Hepatocyte (in vitro differentiated cells): Measurements from ENCODE around the gene EEPD1. TPM values are rescaled to one million over a fixed set of nuclear protein-coding genes. Genes with fewer than 3 reads are reported as not detected.

Experiments
- DNase-seq: peaks from one replicate; pipeline ENCODE4 v3.0.0-alpha.2; 2016; ENCODE audit warnings: low spot score
- H2AFZ ChIP-seq: fragments of 200-600 bp; sonication (generic); 2 replicates; pipeline ENCODE4 v1.6.0; 2016; ENCODE audit warnings: antibody characterized with exemption, mild to moderate bottlenecking
- H3K27ac ChIP-seq: fragments of 200-600 bp; sonication (generic); 2 replicates; pipeline ENCODE4 v1.5.1; 2016; ENCODE audit warnings: mild to moderate bottlenecking
- H3K27me3 ChIP-seq: fragments of 200-600 bp; sonication (generic); 2 replicates; pipeline ENCODE4 v1.6.1; 2016
- H3K36me3 ChIP-seq: fragments of 200-600 bp; sonication (generic); replicated peaks from 2 replicates; pipeline ENCODE4 v1.5.1; 2016; ENCODE audit warnings: low read depth; ENCODE audit not compliant: insufficient read depth
- H3K4me1 ChIP-seq: fragments of 200-600 bp; sonication (generic); 2 replicates; pipeline ENCODE4 v1.5.1; 2016; ENCODE audit warnings: mild to moderate bottlenecking, moderate library complexity; ENCODE audit not compliant: insufficient read depth
- H3K4me2 ChIP-seq: fragments of 200-600 bp; sonication (generic); 2 replicates; pipeline ENCODE4 v1.6.0; 2016
- H3K4me3 ChIP-seq: fragments of 200-600 bp; sonication (generic); 2 replicates; pipeline ENCODE4 v1.5.1; 2016; ENCODE audit warnings: mild to moderate bottlenecking
- H3K79me2 ChIP-seq: fragments of 200-600 bp; sonication (generic); 2 replicates; pipeline ENCODE4 v1.6.0; 2017; ENCODE audit warnings: mild to moderate bottlenecking
- H3K9me2 ChIP-seq: fragments of 200-600 bp; sonication (generic); replicated peaks from 2 replicates; pipeline ENCODE4 v1.6.0; 2017; ENCODE audit warnings: mild to moderate bottlenecking; ENCODE audit not compliant: insufficient read depth
- H3K9me3 ChIP-seq: fragments of 200-600 bp; sonication (generic); 2 replicates; pipeline ENCODE4 v1.5.1; 2016; ENCODE audit warnings: low read depth, mild to moderate bottlenecking
- H4K20me1 ChIP-seq: fragments of 200-600 bp; sonication (generic); 2 replicates; pipeline ENCODE4 v1.6.0; 2016; ENCODE audit warnings: mild to moderate bottlenecking; ENCODE audit not compliant: insufficient read depth, poor library complexity, severe bottlenecking
- EZH2 ChIP-seq: fragments of 200-600 bp; sonication (generic); IDR thresholded peaks from 2 replicates; pipeline ENCODE4 v1.6.1; 2016; ENCODE audit warnings: antibody characterized with exemption, mild to moderate bottlenecking, borderline replicate concordance
- EZH2phosphoT487 ChIP-seq: fragments of 200-600 bp; sonication (generic); IDR thresholded peaks from one replicate; pipeline ENCODE4 v1.6.1; 2018; ENCODE audit warnings: antibody characterized with exemption, mild to moderate bottlenecking, low read depth, moderate library complexity; ENCODE audit not compliant: unreplicated experiment, severe bottlenecking
- WGBS: methylation state at CpG from one replicate; pipeline ENCODE4 v1.1.6; 2016; ENCODE audit warnings: low lambda C conversion rate; ENCODE audit errors: missing lambda C conversion rate; 5-methylcytosine and 5-hydroxymethylcytosine counted together
- polyA plus RNA-seq: library from polyadenylated mRNA; unstranded; fragments of >200 nt; fragmentation: Nextera tagmentation; extraction: Ambion mirVana; gene quantifications from 2 replicates; pipeline ENCODE4 v1.2.1, GENCODE V29; 2016
- total RNA-seq: library from RNA; depleted of rRNA; stranded (reverse); fragments of >200 nt; gene quantifications from 2 replicates; pipeline ENCODE4 v1.2.3, GENCODE V29; 2014
- TF ChIP-seq, protein P1 (sequence below): fragments of 200-600 bp; sonication (generic); IDR thresholded peaks from 2 replicates; pipeline ENCODE4 v1.5.1; 2016; ENCODE audit warnings: antibody characterized with exemption, mild to moderate bottlenecking; ENCODE audit not compliant: poor library complexity

Gene EEPD1
- total and polyA plus RNA-seq, 2 experiments from 2014 or later = 7.7 to 14.2 TPM

DNA sequence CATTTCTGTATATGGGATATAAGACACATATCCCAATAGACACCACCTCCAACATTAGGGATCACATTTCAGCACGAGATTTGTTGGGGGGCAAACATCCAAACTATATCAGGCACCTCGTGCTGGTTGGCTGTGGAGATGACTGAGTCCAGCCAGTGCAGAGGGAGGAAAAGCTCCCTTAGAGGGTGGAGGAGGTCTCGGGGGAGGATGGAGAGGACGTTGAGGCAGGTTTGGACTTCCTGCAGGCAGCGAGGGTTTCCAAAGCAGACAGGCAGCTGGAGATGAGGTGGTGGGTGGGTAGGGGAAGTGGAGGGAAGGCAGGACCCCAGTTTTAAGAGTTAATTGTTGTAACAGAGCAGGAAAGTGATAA, 56.7 kb downstream of the EEPD1 start:
- peaks cover 31% of the 10 kb centered on the region for H3K4me1 ChIP-seq
- H3K9me3 ChIP-seq = no peaks in the 10 kb centered on the region
- no peak overlapping the region for H2AFZ ChIP-seq
- H4K20me1 ChIP-seq = no peaks in the 10 kb centered on the region
- no peak overlapping the region for H3K27ac ChIP-seq
- no peaks in the 10 kb centered on the region for H3K36me3 ChIP-seq
- WGBS = 82% methylated on average over 5 of the region's 5 CpGs
- no peak overlapping the region for H3K4me2 ChIP-seq
- H3K9me2 ChIP-seq = no peaks in the 10 kb centered on the region
- no peak overlapping the region for H3K4me3 ChIP-seq
- DNase-seq = no peak
- TF ChIP-seq, protein P1, sequence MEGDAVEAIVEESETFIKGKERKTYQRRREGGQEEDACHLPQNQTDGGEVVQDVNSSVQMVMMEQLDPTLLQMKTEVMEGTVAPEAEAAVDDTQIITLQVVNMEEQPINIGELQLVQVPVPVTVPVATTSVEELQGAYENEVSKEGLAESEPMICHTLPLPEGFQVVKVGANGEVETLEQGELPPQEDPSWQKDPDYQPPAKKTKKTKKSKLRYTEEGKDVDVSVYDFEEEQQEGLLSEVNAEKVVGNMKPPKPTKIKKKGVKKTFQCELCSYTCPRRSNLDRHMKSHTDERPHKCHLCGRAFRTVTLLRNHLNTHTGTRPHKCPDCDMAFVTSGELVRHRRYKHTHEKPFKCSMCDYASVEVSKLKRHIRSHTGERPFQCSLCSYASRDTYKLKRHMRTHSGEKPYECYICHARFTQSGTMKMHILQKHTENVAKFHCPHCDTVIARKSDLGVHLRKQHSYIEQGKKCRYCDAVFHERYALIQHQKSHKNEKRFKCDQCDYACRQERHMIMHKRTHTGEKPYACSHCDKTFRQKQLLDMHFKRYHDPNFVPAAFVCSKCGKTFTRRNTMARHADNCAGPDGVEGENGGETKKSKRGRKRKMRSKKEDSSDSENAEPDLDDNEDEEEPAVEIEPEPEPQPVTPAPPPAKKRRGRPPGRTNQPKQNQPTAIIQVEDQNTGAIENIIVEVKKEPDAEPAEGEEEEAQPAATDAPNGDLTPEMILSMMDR = no peak
- TF ChIP-seq EZH2 = no peak
- TF ChIP-seq EZH2phosphoT487 = no peak
- no peaks in the 10 kb centered on the region for H3K27me3 ChIP-seq
- peaks cover 40% of the 10 kb centered on the region for H3K79me2 ChIP-seq

DNA sequence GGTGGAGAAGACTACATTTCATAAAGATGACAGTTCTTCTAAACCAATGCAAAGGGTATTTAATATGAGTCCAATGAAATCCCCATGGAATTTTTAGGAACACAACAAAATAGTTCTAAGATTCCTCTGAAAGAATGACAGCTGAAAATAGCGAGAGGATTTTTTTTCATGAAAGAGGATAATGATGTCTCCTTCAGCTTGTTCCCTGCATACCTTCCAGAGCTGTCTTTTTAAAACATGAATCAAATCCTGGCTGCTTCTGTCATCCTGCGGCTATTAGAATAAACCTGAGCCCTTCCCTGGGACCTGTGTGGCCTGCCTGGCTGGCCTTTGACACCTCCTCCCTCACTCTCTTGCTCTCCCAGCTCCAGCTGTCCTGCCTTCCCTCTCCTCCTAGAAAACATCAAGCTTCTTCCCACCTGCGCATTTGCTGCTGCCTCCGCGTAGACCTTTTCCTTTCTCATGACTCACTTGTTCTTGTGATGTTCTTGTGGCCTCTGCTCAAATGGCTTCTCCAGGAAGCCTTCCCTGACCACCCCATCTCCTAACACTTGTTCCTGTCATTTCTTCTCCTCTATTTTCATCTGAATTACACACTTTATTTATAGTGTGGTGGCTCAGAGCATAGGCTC, 57.4 kb downstream of the EEPD1 start:
- H3K79me2 ChIP-seq = peaks cover 40% of the 10 kb centered on the region
- no peaks in the 10 kb centered on the region for H3K9me3 ChIP-seq
- no peaks in the 10 kb centered on the region for H3K27me3 ChIP-seq
- H3K36me3 ChIP-seq = no peaks in the 10 kb centered on the region
- no peak overlapping the region for H3K4me2 ChIP-seq
- TF ChIP-seq EZH2phosphoT487 (no peak), EZH2 (no peak)
- TF ChIP-seq, protein P1 = no peak
- H2AFZ ChIP-seq = no peak overlapping the region
- peak overlapping the region; percentile 18 for H3K27ac ChIP-seq
- DNase-seq = no peak
- H4K20me1 ChIP-seq = no peaks in the 10 kb centered on the region
- no peak overlapping the region for H3K4me3 ChIP-seq
- H3K9me2 ChIP-seq = no peaks in the 10 kb centered on the region
- H3K4me1 ChIP-seq = peaks cover 34% of the 10 kb centered on the region
- WGBS = 67% methylated on average over 5 of the region's 5 CpGs

DNA sequence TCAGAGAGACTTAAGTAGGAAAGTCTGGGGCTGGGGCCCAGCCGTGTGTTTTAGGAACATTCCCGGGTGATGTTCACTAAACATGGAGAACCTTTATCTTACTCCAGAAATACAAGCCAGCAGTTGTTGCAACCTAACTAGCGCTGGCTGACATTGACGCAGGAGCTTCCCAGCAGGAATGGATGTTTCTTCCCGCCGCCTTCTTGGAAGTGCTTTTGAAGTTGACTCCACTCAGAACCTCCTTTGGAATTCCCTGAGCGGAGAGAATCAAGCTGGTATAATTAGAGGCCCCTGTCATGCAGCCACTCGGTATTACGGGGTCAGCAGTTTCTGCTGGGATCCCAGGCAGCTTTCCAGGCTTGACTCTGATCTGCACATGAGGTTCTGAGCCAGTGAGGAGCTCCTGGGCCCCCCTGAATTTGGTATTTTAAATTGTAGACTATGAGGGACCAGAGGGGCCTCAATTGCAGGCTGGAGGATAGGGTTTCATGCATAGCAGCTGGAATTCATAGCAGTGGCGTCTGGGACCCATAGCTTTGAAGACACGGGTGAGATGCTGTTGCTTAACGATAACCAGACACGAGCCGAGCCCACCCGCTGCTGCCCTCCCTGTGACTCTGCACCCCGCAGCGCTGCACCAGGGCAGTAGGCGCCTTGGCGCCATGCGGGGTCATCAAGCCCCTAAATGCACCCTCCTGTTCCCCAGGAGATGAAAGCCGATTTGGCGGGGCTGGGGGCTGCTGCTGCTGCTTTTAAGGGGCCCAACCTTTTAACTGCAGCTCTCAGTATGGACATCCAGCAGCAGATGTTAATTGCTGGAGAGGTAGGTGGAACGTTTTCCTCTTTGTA, 61.8 kb downstream of the EEPD1 start:
- peak overlapping the region; percentile 64 for H3K4me2 ChIP-seq

More for the DNA sequence above, 61.8 kb downstream of the EEPD1 start:
- H4K20me1 ChIP-seq = no peaks in the 10 kb centered on the region
- H3K4me3 ChIP-seq = no peak overlapping the region
- 41% methylated on average over 23 of the region's 23 CpGs for WGBS
- no peak overlapping the region for H2AFZ ChIP-seq
- no peaks in the 10 kb centered on the region for H3K36me3 ChIP-seq
- TF ChIP-seq EZH2phosphoT487 (no peak), EZH2 (no peak)
- TF ChIP-seq, protein P1 = no peak
- H3K9me2 ChIP-seq = no peaks in the 10 kb centered on the region
- no peaks in the 10 kb centered on the region for H3K9me3 ChIP-seq
- peaks cover 31% of the 10 kb centered on the region for H3K4me1 ChIP-seq
- H3K27me3 ChIP-seq = no peaks in the 10 kb centered on the region
- peaks cover 46% of the 10 kb centered on the region for H3K79me2 ChIP-seq
- peak; percentile 36 for DNase-seq
- peak overlapping the region; percentile 90 for H3K27ac ChIP-seq
